ENCODE measurements around the gene CLTC.
"Not testable (repeated sequence)": the region's sequence is repeated elsewhere in the genome, so short reads cannot be mapped to it uniquely, and the experiment has no call there.

Gene CLTC

DNA sequence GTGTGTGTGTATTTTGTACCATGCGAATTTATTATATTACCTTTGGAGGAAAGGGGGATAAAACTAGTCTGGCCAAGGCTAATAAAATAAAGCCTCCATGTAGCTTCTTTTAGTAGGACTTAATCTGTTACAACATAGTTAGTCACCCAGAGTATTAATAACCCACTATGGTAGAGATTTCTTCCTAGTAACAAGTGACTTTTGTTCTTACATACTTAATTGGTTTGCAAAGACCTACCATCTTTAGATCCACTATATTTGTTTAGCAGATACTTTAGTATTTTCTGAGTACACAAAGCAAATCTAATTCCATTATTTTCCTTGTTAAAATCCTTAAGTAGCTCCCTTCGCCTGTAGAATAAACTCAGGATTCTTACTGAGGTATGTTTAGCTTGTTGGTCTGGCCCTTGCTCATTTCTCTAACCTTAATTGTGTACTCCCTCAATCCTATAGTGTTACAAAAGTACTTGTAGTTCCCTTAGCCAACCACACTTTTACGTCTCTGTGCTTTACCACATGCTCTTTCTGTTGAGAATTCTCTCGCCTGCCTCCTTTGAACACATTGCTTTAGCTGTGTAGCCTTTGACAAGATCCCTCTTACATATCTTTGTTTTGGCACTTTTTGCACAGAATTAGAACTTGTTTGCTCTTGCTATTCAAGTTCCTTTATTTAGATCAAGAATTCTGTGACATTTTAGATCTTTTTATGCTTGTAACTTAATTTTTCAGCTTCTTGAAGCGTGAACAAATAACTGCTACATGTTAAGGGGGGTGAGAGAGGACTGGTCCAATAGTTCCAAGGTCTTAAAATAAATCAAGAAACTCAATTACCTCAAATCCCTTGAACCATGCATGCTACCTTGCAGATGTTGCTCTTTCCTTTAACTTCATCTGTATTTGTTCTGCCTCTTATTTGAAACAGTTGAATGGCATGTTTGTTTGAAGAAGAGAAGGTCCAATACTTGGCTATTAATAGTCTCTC, 23.8 kb downstream of the CLTC start:
- TF ChIP-seq, protein P1, sequence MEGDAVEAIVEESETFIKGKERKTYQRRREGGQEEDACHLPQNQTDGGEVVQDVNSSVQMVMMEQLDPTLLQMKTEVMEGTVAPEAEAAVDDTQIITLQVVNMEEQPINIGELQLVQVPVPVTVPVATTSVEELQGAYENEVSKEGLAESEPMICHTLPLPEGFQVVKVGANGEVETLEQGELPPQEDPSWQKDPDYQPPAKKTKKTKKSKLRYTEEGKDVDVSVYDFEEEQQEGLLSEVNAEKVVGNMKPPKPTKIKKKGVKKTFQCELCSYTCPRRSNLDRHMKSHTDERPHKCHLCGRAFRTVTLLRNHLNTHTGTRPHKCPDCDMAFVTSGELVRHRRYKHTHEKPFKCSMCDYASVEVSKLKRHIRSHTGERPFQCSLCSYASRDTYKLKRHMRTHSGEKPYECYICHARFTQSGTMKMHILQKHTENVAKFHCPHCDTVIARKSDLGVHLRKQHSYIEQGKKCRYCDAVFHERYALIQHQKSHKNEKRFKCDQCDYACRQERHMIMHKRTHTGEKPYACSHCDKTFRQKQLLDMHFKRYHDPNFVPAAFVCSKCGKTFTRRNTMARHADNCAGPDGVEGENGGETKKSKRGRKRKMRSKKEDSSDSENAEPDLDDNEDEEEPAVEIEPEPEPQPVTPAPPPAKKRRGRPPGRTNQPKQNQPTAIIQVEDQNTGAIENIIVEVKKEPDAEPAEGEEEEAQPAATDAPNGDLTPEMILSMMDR (IDR thresholded peaks at IDR 0.05): no peak
- no peak for TF ChIP-seq ZFX (IDR thresholded peaks at IDR 0.05; ENCODE audit: borderline replicate concordance)
- peak overlapping the region; percentile 72 for H3K27ac ChIP-seq

DNA sequence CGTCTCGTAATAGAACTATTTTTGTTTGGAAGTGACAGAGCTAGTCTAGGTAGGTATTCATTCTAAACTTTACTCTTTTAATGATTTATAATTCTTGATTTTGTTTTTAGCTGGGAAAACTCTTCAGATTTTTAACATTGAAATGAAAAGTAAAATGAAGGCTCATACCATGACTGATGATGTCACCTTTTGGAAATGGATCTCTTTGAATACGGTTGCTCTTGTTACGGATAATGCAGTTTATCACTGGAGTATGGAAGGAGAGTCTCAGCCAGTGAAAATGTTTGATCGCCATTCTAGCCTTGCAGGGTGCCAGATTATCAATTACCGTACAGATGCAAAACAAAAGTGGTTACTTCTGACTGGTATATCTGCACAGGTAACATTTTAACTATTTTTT, 27.6 kb downstream of the CLTC start:
- H3K27ac ChIP-seq: no peak overlapping the region
- TF ChIP-seq, protein P1 (IDR thresholded peaks at IDR 0.05): no peak
- TF ChIP-seq ZFX (IDR thresholded peaks at IDR 0.05; ENCODE audit: borderline replicate concordance): no peak

DNA sequence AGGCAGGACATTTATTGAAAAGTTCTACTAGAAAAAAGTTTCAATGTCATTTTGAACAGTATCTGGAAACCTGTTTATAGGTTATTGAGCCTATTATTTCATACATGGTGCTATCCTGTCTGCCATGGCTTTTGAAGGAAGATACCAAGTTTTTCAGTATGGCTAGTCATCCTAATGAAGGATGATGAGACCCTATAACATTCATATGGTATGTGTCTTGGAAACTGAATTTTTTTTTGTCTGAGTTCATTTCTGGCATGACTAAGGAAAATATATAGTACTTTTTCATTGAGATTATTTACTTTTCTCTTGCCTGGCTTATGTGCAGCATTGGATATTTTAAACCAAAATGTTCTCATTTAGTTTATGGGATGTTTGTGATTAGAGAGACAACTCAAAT, 30.2 kb downstream of the CLTC start:
- H3K27ac ChIP-seq: no peak overlapping the region
- no peak for TF ChIP-seq ZFX (IDR thresholded peaks at IDR 0.05; ENCODE audit: borderline replicate concordance)
- TF ChIP-seq, protein P1 (IDR thresholded peaks at IDR 0.05): no peak

DNA sequence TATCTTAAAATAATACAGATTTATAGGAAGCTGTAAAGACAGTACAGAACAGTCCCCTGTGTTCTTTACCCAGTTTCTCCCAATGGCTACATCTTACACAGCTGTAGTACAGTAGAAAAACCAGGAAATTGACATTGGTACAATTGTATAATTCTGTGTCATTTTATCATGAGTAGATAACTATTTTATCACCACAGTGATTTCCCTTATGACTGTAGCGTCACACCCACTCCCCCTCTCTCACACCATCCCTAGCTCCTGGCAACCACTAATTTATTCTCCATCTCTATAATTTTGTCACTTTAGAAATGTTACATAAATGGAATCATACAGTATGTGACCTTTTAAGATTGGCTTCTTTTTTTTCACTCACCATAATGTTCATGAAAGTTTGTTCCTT, 30.9 kb downstream of the CLTC start:
- no peak overlapping the region for H3K27ac ChIP-seq
- TF ChIP-seq ZFX (IDR thresholded peaks at IDR 0.05; ENCODE audit: borderline replicate concordance): no peak
- TF ChIP-seq, protein P1 (IDR thresholded peaks at IDR 0.05): no peak

DNA sequence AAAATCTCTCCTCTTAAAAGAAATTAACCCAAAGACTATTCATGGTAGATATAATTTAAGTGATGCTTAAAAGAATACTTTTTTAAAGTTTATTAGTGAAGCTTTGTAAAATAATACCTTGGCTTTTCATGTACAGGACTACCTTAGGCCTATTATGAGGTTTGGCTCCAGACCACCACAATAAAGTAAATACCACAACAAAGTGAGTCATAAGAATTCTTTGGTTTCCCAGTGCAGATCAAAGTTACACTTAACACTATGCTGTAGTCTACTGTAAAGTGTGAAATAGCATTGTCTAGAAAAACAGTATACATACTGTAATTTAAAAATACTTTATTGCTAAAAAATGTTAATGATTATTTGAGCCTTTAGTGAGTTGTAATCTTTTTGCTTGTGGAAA, 31.7 kb downstream of the CLTC start:
- H3K27ac ChIP-seq: no peak overlapping the region
- no peak for TF ChIP-seq ZFX (IDR thresholded peaks at IDR 0.05; ENCODE audit: borderline replicate concordance)
- TF ChIP-seq, protein P1 (IDR thresholded peaks at IDR 0.05): no peak

DNA sequence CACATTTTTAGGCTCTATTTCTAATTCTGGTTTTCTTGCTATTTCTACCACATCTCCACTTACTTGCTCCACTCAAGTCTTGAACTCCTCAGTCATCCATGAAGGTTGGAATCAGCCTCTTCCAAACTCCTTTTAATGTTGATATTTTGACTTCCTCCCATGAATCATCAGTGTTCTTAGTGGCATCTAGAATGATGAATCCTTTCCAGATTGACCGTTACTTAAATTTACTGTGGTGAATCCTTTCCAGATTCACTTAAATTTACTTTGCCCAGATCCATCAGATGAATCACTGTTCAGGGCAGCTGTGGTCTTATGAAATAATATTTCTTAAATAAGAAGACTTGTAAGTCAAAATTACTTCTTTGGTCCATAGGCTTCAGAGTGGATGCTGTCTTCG, 32.4 kb downstream of the CLTC start:
- TF ChIP-seq, protein P1 (IDR thresholded peaks at IDR 0.05): no peak
- no peak for TF ChIP-seq ZFX (IDR thresholded peaks at IDR 0.05; ENCODE audit: borderline replicate concordance)
- H3K27ac ChIP-seq: no peak overlapping the region

DNA sequence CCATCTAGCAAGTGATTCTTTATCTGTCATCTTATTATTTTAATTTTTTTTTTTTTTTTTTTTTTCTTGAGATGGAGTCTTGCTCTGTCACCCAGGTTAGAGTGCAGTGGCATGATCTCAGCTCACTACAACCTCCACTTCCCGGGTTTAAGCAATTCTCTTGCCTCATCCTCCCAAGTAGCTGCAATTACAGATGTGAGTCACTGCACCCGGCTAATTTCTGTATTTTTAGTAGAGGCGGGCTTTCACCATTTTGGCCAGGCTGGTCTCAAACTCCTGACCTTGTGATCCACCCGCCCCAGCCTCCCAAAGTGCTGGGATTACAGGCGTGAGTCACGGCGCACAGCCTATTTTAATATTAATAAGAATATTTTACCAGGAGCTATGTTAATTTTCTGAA, 36.9 kb downstream of the CLTC start:
- not testable (repeated sequence) for H3K27ac ChIP-seq

All from 22Rv1 (cell line).